ENCODE results near the gene ZFP36L2.

Gene ZFP36L2

GRCh38 chr2:43220760-43221123, 5.7 kb downstream of the ZFP36L2 start:
- H3K4me3 ChIP-seq (ENCODE audit: low read depth, low read length) = peak overlapping the region; percentile 91
- no peak for DNase-seq (ENCODE audit: low read depth)
- TF ChIP-seq CTCF (IDR thresholded peaks at IDR 0.05; ENCODE audit: insufficient read depth, low read depth, low read length, missing control alignments) = no peak

- no peak for DNase-seq (ENCODE audit: low read depth)
- peak overlapping the region; percentile 91 for H3K4me3 ChIP-seq (ENCODE audit: low read depth, low read length)
- no peak for TF ChIP-seq CTCF (IDR thresholded peaks at IDR 0.05; ENCODE audit: insufficient read depth, low read depth, low read length, missing control alignments)
Observed at GRCh38 chr2:43220229-43220751, 6.1 kb downstream of the ZFP36L2 start.

- peak overlapping the region; percentile 91 for H3K4me3 ChIP-seq (ENCODE audit: low read depth, low read length)
- peak; percentile 7 for TF ChIP-seq CTCF (IDR thresholded peaks at IDR 0.05; ENCODE audit: insufficient read depth, low read depth, low read length, missing control alignments)
- peak; percentile 96 for DNase-seq (ENCODE audit: low read depth)
Observed at GRCh38 chr2:43219383-43220228, 6.8 kb downstream of the ZFP36L2 start.

- H3K4me3 ChIP-seq (ENCODE audit: low read depth, low read length) = peak overlapping the region; percentile 91
- peak; percentile 87 for DNase-seq (ENCODE audit: low read depth)
- TF ChIP-seq CTCF (IDR thresholded peaks at IDR 0.05; ENCODE audit: insufficient read depth, low read depth, low read length, missing control alignments) = no peak
Observed at GRCh38 chr2:43218702-43219382, 7.6 kb downstream of the ZFP36L2 start.

- TF ChIP-seq CTCF (IDR thresholded peaks at IDR 0.05; ENCODE audit: insufficient read depth, low read depth, low read length, missing control alignments) = no peak
- H3K4me3 ChIP-seq (ENCODE audit: low read depth, low read length) = peak overlapping the region; percentile 91
- no peak for DNase-seq (ENCODE audit: low read depth)
Observed at GRCh38 chr2:43218155-43218701, 8.2 kb downstream of the ZFP36L2 start.

- no peak for TF ChIP-seq CTCF (IDR thresholded peaks at IDR 0.05; ENCODE audit: insufficient read depth, low read depth, low read length, missing control alignments)
- peak; percentile 32 for DNase-seq (ENCODE audit: low read depth)
- no peak overlapping the region for H3K4me3 ChIP-seq (ENCODE audit: low read depth, low read length)
Observed at GRCh38 chr2:43217228-43218154, 8.9 kb downstream of the ZFP36L2 start.
